ENCODE measurements around the gene JADE1.
A peak's percentile ranks its signal among the peaks of the same experiment; 100 is the strongest.

The JADE1 gene

GRCh38 chr4:128868758-128869157 is 59.3 kb downstream of the JADE1 start:
- FAIRE-seq (no peak), DNase-seq (ENCODE audit: insufficient read length, low spot score) (no peak)

GRCh38 chr4:128869776-128870509 is 60.4 kb downstream of the JADE1 start:
- FAIRE-seq (no peak), DNase-seq (ENCODE audit: insufficient read length, low spot score) (no peak)

DNA sequence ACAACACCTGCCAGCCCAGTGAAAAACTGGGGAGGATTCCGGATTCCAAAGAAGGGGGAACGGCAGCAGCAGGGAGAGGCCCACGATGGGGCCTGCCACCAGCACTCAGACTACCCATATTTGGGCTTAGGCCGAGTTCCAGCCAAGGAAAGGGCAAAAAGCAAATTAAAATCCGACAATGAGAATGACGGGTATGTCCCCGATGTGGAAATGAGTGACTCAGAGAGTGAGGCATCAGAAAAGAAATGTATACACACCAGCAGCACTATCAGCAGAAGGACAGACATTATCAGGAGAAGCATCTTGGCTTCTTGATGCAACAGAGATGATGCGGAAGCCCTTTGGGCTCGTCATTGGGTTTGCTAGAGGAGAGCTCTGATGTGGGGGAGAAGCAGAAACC is 62.4 kb downstream of the JADE1 start:
- DNase-seq (ENCODE audit: insufficient read length, low spot score) (no peak), FAIRE-seq (no peak)

DNA sequence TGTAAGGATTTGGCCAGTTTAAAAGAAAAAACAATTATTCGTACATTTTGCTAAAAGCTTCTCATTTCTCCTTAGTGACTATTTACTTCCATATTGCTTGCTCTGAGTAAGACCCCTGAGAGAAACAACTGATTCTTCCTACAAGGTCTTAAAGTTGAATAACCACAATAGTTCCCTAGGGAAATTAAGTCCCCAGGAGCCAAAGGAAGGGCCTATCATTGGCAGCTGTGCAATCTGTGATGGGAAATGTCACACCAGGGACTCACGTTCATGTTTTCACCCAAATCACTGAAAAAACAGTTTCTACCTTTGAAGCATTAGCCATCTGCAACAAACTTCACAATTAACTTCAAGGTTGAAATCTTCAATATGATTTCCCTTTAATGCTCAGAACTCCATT is 66.7 kb downstream of the JADE1 start:
- DNase-seq (ENCODE audit: insufficient read length, low spot score) (no peak), FAIRE-seq (no peak)

DNA sequence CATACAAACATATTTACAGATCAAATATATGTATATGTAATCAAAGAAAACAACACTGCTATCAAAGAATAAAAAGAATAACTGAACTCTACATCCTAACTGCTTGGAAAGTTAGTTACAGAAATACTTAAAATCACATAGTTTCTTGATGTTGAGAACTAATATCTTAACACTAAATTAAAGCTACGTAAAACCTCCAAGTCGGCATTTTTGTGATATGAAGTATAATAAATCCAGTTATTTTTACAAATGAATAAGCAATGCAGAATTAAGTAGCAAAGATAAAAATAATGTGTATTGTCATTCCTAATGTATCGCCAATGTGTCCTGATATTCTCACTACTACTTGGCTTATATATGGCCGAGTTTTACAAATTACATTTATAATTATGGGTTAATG is 68.4 kb downstream of the JADE1 start:
- FAIRE-seq, result no peak
- no peak for DNase-seq (ENCODE audit: insufficient read length, low spot score)

DNA sequence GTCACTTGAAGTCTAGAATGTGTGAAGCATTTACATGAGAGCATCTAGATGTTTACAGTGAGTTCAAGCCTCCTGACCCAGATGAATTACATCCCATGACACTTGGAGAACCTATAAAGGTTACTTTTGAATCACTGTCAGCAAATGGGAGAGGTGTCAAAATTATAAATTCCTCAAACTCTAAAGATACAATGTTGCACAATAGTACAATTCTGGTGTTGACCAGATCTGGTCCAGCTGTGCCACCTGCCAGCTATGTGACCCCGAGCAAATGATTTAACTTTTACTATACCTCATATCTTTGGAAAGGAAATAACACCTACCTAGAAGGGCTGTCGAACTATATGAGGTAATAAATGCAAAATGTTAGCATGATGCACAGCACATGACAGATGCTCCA is 69.8 kb downstream of the JADE1 start:
- FAIRE-seq (no peak), DNase-seq (ENCODE audit: insufficient read length, low spot score) (no peak)

GRCh38 chr4:128879971-128880370 is 70.5 kb downstream of the JADE1 start:
- no peak for DNase-seq (ENCODE audit: insufficient read length, low spot score)
- no peak for FAIRE-seq

DNA sequence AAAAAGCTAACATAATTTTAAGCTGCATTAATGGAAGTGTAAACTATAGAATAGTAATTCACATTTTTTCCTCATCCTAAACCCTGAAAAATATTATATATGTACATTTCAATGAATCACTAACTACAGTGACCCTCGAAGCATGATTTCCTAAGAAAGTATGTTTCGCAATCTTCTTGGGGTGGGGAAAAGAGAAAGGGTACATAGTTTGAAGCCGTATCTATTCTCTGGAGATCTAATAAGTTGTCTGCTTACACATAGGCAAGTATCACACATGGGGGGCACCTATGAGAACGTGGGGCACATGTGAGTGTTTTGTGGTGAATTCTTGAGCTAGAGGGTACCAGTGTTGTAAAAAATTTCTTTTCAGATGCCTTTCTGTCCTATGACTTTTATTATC is 71.2 kb downstream of the JADE1 start:
- no peak for FAIRE-seq
- no peak for DNase-seq (ENCODE audit: insufficient read length, low spot score)

- FAIRE-seq (no peak), DNase-seq (ENCODE audit: insufficient read length, low spot score) (no peak)
Observed at GRCh38 chr4:128904821-128905220, 95.3 kb downstream of the JADE1 start.

DNA sequence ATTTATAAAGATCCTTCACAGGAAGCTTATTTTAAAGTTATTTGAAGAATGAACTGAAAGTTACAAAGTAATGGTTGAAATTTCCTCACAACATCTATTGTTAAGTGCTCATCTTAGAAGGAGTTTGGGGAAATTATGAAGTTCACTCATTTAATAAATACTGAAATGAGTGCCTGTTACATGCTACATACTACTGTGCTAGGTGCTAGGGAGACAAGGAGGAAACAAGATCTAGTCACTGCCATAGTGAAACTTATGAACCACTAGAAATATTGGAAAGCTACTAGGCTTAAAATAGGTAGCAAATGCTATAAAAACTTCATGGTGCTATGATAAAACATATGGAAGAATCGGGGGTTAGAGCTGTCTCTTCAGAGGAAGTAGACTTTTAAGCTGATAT is 97.1 kb downstream of the JADE1 start:
- DNase-seq (ENCODE audit: insufficient read length, low spot score) (no peak), FAIRE-seq (no peak)

DNA sequence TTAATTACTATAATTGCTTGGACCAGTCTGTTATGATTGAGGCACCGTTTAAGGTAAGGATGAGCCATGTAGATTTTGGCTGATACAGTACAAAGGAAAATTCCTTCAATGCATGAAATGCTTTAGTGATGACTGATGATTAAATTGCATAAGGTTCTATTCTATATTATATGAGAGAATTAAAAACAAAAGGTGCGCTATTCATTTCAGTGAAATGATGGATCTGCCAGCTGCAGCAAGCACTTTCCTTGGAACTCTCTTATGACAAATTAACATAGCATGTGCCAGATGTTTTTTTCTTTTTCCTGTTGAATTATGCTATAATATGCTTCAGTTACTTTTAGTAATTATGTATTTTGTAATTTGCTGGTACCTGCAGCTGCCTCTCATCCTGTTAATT is 98.5 kb downstream of the JADE1 start:
- FAIRE-seq (no peak), DNase-seq (ENCODE audit: insufficient read length, low spot score) (no peak)

DNA sequence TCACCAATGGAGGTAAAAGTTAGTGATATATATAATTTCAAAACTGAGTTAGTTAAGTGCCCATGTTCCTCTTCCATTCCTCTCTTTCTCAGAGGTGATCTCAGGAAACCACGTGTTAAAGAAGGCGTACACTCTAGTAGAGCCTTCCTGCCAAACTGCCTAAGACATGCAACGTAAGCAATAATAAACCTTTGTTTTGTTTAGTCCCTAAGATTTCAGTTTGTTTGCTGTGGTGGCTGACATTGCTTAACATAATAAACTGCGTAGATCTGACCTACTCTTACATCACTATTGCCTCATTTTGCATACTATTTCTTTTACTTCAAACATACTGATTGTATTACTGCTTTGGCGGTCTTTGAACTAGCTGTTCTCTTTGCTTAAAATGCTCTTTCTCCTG is 99.2 kb downstream of the JADE1 start:
- FAIRE-seq (no peak), DNase-seq (ENCODE audit: insufficient read length, low spot score) (no peak)

DNA sequence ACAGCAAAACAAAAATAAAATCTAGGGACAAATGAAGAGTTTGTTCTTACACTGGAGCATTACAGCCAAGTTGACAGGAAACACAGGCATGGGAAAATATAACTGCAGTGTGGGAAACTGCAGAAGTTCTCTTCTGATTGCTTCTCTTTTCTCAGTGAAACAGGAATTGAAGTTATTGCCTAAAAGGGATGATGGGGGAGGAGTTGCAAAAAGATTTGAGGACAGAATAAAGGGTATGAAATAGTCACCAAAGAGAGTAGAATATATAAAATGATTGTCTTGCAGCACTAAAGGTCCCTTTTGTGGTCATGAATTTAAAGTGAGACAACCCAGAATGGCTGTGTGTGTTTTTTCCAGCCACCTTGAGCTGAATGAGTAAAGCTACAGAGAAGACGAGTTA is 103.7 kb downstream of the JADE1 start:
- FAIRE-seq, result no peak

DNA sequence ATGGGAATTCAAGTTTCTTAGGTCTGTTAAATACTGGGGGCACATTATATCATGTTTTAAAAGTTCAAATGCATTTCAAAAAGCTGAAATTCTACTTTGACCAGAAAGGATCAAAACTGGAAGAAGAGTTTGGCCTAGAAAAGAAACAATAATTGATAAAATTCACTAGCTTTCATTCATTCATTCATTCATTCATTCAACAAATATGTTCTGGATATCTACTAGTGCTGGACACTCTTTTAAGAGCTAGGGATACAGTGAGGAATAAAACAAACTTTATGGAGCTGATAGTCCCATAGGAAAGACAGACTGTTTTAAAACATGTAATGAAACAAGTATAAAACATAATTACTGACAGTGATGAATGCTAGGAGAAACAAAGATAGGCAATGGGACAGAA is 106.0 kb downstream of the JADE1 start:
- FAIRE-seq, result no peak
- no peak for DNase-seq (ENCODE audit: insufficient read length, low spot score)

More for the DNA sequence above, 103.7 kb downstream of the JADE1 start:
- DNase-seq (ENCODE audit: insufficient read length, low spot score), result no peak

GRCh38 chr4:128916832-128917231 is 107.3 kb downstream of the JADE1 start:
- FAIRE-seq (peak; percentile 87), DNase-seq (ENCODE audit: insufficient read length, low spot score) (peak; percentile 4)

DNA sequence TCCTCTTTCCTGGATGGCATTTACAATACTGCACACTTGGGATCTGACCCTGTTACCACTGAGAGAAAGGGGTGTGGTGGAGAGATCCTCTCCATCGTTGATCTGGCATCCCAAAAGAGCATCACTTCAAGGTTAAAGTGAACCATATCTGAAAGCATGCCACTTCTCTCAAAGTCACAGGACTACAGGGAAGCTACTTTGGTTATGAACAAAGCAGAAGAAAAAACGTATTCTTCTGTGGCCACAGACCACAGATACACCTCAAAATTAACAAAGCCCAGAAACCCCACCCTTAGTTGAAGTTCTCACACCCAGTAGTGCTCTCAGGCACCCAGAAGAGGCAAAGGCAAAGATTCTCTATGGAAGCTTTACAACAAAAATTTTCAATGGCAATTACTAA is 108.3 kb downstream of the JADE1 start:
- no peak for DNase-seq (ENCODE audit: insufficient read length, low spot score)
- peak; percentile 42 for FAIRE-seq

- FAIRE-seq, result no peak
- DNase-seq (ENCODE audit: insufficient read length, low spot score), result no peak
Observed at GRCh38 chr4:128921954-128922353, 112.5 kb downstream of the JADE1 start.

All from GM19239 (cell line).